Dermis blood vessel endothelial cell (primary cell): ENCODE data around the gene CRYBA4. TPM values are rescaled to one million over a fixed set of nuclear protein-coding genes. Genes with fewer than 3 reads are reported as not detected.

Experiments used
- DNase-seq: peaks from one replicate; pipeline ENCODE4 v3.0.0; 2010
- total RNA-seq: library from RNA; depleted of rRNA; stranded (reverse); fragments of >200 nt; gene quantifications from 2 replicates; pipeline ENCODE4 v1.2.3, GENCODE V29; 2014

The CRYBA4 gene
- total RNA-seq, 1 donor from 2014 or later, result not detected

- DNase-seq, result peak; percentile 66
These were observed 8.4 kb downstream of the CRYBA4 start for GRCh38 chr22:26629988-26630761.

GRCh38 chr22:26631282-26631681 lies 9.5 kb downstream of the CRYBA4 start:
- no peak for DNase-seq

- DNase-seq, result peak; percentile 59
These were observed 10.8 kb downstream of the CRYBA4 start for GRCh38 chr22:26632422-26633155.

- no peak for DNase-seq
These were observed 12.4 kb downstream of the CRYBA4 start for GRCh38 chr22:26634189-26634588.

- DNase-seq, result no peak
These were observed 13.4 kb downstream of the CRYBA4 start for GRCh38 chr22:26635117-26635516.

GRCh38 chr22:26636296-26636695 lies 14.5 kb downstream of the CRYBA4 start:
- DNase-seq, result no peak

- DNase-seq, result no peak
These were observed 21.0 kb downstream of the CRYBA4 start for GRCh38 chr22:26642465-26643417.

- no peak for DNase-seq
These were observed 21.8 kb downstream of the CRYBA4 start for GRCh38 chr22:26643418-26644100.

GRCh38 chr22:26646158-26646557 lies 24.4 kb downstream of the CRYBA4 start:
- no peak for DNase-seq

GRCh38 chr22:26648011-26648497 lies 26.3 kb downstream of the CRYBA4 start:
- DNase-seq, result no peak

- DNase-seq, result peak; percentile 29
These were observed 27.0 kb downstream of the CRYBA4 start for GRCh38 chr22:26648528-26649388.

GRCh38 chr22:26650722-26651421 lies 29.1 kb downstream of the CRYBA4 start:
- no peak for DNase-seq

GRCh38 chr22:26651815-26652214 lies 30.1 kb downstream of the CRYBA4 start:
- no peak for DNase-seq

- no peak for DNase-seq
These were observed 35.4 kb downstream of the CRYBA4 start, which contains the start of gene MIAT for GRCh38 chr22:26656891-26657851. Gene MIAT, plus strand, starts transcription at chr22:26657588.

- DNase-seq, result no peak
These were observed 36.4 kb downstream of the CRYBA4 start for GRCh38 chr22:26658161-26658560.

GRCh38 chr22:26658671-26659478 lies 37.1 kb downstream of the CRYBA4 start:
- peak; percentile 67 for DNase-seq

GRCh38 chr22:26660356-26660755 lies 38.6 kb downstream of the CRYBA4 start:
- no peak for DNase-seq

- no peak for DNase-seq
These were observed 39.3 kb downstream of the CRYBA4 start for GRCh38 chr22:26660961-26661578.
